SU-DHL-6 (cell line): ENCODE data around the gene BATF2.

Experiments
- H2AFZ ChIP-seq: fragments of 200-600 bp; sonication (generic); 2 replicates; pipeline ENCODE4 v1.6.1; 2014; ENCODE audit warnings: low read depth, mild to moderate bottlenecking, moderate library complexity, mixed read lengths, antibody characterized with exemption, low read length; ENCODE audit not compliant: severe bottlenecking
- H3F3A ChIP-seq: fragments of 200-600 bp; shearing (Covaris generic); 2 replicates; pipeline ENCODE4 v1.6.0; 2016; ENCODE audit warnings: antibody characterized with exemption, mild to moderate bottlenecking; ENCODE audit not compliant: insufficient read depth
- H3K27ac ChIP-seq: fragments of 200-600 bp; sonication (generic); 2 replicates; pipeline ENCODE4 v1.5.1; 2016; ENCODE audit warnings: low read depth, mild to moderate bottlenecking, low read length, moderate library complexity, mixed read lengths
- H3K27me3 ChIP-seq: fragments of 200-600 bp; sonication (generic), shearing (Covaris generic); 2 replicates; pipeline ENCODE4 v1.6.0; 2014; ENCODE audit warnings: mild to moderate bottlenecking, low read length
- H3K36me3 ChIP-seq: fragments of 200-600 bp; sonication (generic); 2 replicates; pipeline ENCODE4 v1.6.1; 2014; ENCODE audit warnings: mild to moderate bottlenecking, low read length, mixed read lengths
- H3K4me2 ChIP-seq: fragments of 300-600, 200-600 bp; shearing (Covaris generic), sonication (generic); 2 replicates; pipeline ENCODE4 v1.6.0; 2014; ENCODE audit warnings: low read length, low read depth, mild to moderate bottlenecking; ENCODE audit not compliant: poor library complexity, severe bottlenecking
- H3K4me3 ChIP-seq: fragments of 200-600 bp; sonication (generic); 2 replicates; pipeline ENCODE4 v1.5.1; 2014; ENCODE audit warnings: antibody characterized with exemption, low read length, mild to moderate bottlenecking, mixed read lengths; ENCODE audit not compliant: insufficient read depth, poor library complexity, severe bottlenecking
- H3K79me2 ChIP-seq: fragments of 200-600 bp; sonication (generic); 2 replicates; pipeline ENCODE4 v1.6.1; 2014; ENCODE audit warnings: mild to moderate bottlenecking, low read length, moderate library complexity; ENCODE audit not compliant: insufficient read depth
- H3K9ac ChIP-seq: fragments of 200-600 bp; sonication (generic); 2 replicates; pipeline ENCODE4 v1.7.0; 2014; ENCODE audit warnings: mild to moderate bottlenecking, low read length
- H3K9me2 ChIP-seq: fragments of 200-600 bp; sonication (generic); replicated peaks from 2 replicates; pipeline ENCODE4 v1.6.1; 2014; ENCODE audit warnings: low read length; ENCODE audit not compliant: insufficient read depth
- H3K9me3 ChIP-seq: fragments of 200-600 bp; sonication (generic); 2 replicates; pipeline ENCODE4 v1.6.1; 2014; ENCODE audit warnings: low read length, mixed read lengths; ENCODE audit not compliant: insufficient read depth
- H4K20me1 ChIP-seq: fragments of 200-600 bp; sonication (generic); 2 replicates; pipeline ENCODE4 v1.6.1; 2014; ENCODE audit warnings: low read depth, mild to moderate bottlenecking, antibody characterized with exemption, low read length, moderate library complexity, mixed read lengths
- EZH2phosphoT487 ChIP-seq: fragments of 200-600 bp; sonication (generic), shearing (Covaris generic); conservative IDR thresholded peaks from 2 replicates; pipeline ENCODE4 v1.6.1; 2018; ENCODE audit warnings: mild to moderate bottlenecking, antibody characterized with exemption, low read length, moderate library complexity, mixed read lengths
- TF ChIP-seq, protein P1 (sequence below): fragments of 200-600 bp; sonication (generic); IDR thresholded peaks from one replicate; pipeline ENCODE4 v1.5.1; 2017; ENCODE audit warnings: antibody characterized with exemption, mild to moderate bottlenecking, low read length, moderate library complexity; ENCODE audit not compliant: insufficient read depth, poor library complexity, severe bottlenecking

Gene BATF2

DNA sequence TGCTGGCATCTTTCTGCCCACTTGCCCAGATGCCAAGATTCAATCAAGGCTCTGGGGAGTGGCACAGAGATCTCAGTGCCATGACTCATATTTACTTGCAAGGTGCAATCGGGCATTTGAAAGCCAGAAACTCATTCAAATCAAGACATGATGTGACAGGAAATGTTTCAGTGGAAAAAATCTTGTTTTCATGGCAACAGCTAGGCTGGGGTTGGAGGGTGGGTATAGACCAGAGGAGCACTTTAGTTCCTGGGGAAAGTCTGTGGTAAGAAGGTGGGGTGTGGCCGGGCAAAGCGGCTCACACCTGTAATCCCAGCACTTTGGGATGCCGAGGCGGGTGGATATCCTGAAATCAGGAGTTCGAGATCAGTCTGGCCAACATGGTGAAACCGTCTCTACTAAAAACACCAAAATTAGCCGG is 26.0 kb downstream of the BATF2 start:
- H3K9me2 ChIP-seq: no peaks in the 10 kb centered on the region
- H3K9ac ChIP-seq: no peak overlapping the region
- H3K9me3 ChIP-seq: no peaks in the 10 kb centered on the region
- H3K4me3 ChIP-seq: no peak overlapping the region
- no peaks in the 10 kb centered on the region for H3K36me3 ChIP-seq
- no peak overlapping the region for H3K4me2 ChIP-seq
- H3K27ac ChIP-seq: no peak overlapping the region
- H2AFZ ChIP-seq: no peak overlapping the region
- TF ChIP-seq, protein P1, sequence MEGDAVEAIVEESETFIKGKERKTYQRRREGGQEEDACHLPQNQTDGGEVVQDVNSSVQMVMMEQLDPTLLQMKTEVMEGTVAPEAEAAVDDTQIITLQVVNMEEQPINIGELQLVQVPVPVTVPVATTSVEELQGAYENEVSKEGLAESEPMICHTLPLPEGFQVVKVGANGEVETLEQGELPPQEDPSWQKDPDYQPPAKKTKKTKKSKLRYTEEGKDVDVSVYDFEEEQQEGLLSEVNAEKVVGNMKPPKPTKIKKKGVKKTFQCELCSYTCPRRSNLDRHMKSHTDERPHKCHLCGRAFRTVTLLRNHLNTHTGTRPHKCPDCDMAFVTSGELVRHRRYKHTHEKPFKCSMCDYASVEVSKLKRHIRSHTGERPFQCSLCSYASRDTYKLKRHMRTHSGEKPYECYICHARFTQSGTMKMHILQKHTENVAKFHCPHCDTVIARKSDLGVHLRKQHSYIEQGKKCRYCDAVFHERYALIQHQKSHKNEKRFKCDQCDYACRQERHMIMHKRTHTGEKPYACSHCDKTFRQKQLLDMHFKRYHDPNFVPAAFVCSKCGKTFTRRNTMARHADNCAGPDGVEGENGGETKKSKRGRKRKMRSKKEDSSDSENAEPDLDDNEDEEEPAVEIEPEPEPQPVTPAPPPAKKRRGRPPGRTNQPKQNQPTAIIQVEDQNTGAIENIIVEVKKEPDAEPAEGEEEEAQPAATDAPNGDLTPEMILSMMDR: no peak
- TF ChIP-seq EZH2phosphoT487: no peak
- H4K20me1 ChIP-seq: no peaks in the 10 kb centered on the region
- H3K79me2 ChIP-seq: no peaks in the 10 kb centered on the region
- H3K27me3 ChIP-seq: no peaks in the 10 kb centered on the region
- peaks cover 20% of the 10 kb centered on the region for H3F3A ChIP-seq

DNA sequence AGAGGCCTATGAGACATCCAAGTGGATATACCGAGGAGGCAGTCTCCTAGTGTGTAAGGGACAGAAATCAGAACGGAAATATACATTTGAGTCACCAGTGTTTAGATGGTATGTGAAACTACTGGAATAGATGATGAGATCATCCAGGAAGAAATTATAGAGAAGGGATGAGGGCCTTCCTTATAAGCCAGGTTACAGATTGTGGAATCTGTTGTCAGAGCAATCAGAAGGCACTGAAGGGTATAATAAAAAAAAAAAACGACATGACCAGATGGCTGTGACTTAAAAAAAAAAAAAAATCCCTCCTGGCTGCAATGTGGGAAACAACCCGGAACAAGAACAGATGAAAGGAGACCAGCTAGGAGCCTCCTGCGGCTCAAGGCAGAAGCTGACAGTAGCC is 27.6 kb downstream of the BATF2 start:
- Histone ChIP-seq H3F3A (peaks cover 9% of the 10 kb centered on the region), H3K4me3 (no peak overlapping the region), H2AFZ (no peak overlapping the region), H3K9me3 (no peaks in the 10 kb centered on the region), H3K9me2 (no peaks in the 10 kb centered on the region), H4K20me1 (no peaks in the 10 kb centered on the region), H3K4me2 (no peak overlapping the region), H3K27ac (no peak overlapping the region), H3K9ac (no peak overlapping the region), H3K36me3 (no peaks in the 10 kb centered on the region), H3K79me2 (no peaks in the 10 kb centered on the region), H3K27me3 (no peaks in the 10 kb centered on the region)
- no peak for TF ChIP-seq EZH2phosphoT487
- TF ChIP-seq, protein P1: no peak

GRCh38 chr11:64967375-64967774 is 29.4 kb downstream of the BATF2 start:
- H3K9me3 ChIP-seq: no peaks in the 10 kb centered on the region
- H2AFZ ChIP-seq: no peak overlapping the region
- H3K9me2 ChIP-seq: no peaks in the 10 kb centered on the region
- no peak overlapping the region for H3K4me2 ChIP-seq
- no peak overlapping the region for H3K4me3 ChIP-seq
- H3K9ac ChIP-seq: no peak overlapping the region
- no peaks in the 10 kb centered on the region for H4K20me1 ChIP-seq
- H3F3A ChIP-seq: no peaks in the 10 kb centered on the region
- no peaks in the 10 kb centered on the region for H3K79me2 ChIP-seq
- no peaks in the 10 kb centered on the region for H3K27me3 ChIP-seq
- TF ChIP-seq EZH2phosphoT487: no peak
- TF ChIP-seq, protein P1: no peak
- H3K36me3 ChIP-seq: no peaks in the 10 kb centered on the region
- H3K27ac ChIP-seq: no peak overlapping the region

DNA sequence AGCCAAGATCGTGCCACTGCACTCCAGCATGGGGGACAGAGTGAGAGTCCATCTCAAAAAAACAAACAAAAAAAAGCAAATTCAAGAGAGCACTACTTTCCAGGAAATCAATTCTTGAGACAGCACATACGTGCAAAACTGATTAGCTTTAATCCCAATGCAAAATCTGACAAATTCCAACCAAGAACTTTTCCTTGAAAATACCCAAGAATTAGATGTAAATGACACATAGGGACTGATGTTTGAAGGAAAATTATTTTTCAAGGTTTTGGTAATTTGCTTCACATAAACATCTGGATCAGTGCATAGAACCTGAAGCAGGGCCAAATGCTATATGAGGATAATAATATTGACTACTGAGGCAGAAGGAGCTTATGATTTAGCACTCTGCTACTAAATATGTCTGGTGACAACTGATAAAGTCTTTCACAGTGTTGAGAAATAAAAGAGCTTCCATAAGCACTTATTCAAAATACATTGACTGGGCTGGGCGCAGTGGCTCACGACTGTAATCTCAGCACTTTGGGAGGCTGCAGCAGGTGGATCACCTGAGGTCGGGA is 33.6 kb downstream of the BATF2 start:
- no peaks in the 10 kb centered on the region for H3F3A ChIP-seq
- no peaks in the 10 kb centered on the region for H3K9me3 ChIP-seq
- TF ChIP-seq, protein P1: no peak
- no peak for TF ChIP-seq EZH2phosphoT487
- no peaks in the 10 kb centered on the region for H3K9me2 ChIP-seq
- no peak overlapping the region for H3K4me2 ChIP-seq
- H3K27ac ChIP-seq: no peak overlapping the region
- H3K27me3 ChIP-seq: no peaks in the 10 kb centered on the region
- H3K79me2 ChIP-seq: no peaks in the 10 kb centered on the region
- no peak overlapping the region for H3K9ac ChIP-seq
- H4K20me1 ChIP-seq: no peaks in the 10 kb centered on the region
- no peaks in the 10 kb centered on the region for H3K36me3 ChIP-seq
- no peak overlapping the region for H3K4me3 ChIP-seq
- no peak overlapping the region for H2AFZ ChIP-seq
